HK-2 (cell line): ENCODE data around the gene COL11A2.
A peak's percentile ranks its signal among the peaks of the same experiment; 100 is the strongest.

Experiments
- DNase-seq: peaks from one replicate; pipeline ENCODE4 v3.0.0-alpha.2; 2018; ENCODE audit not compliant: unreplicated experiment

COL11A2 gene

GRCh38 chr6:33171880-33172687 lies 20.2 kb downstream of the COL11A2 start:
- no peak for DNase-seq

GRCh38 chr6:33171016-33171879 lies 21.0 kb downstream of the COL11A2 start:
- no peak for DNase-seq

GRCh38 chr6:33170176-33171015 lies 21.9 kb downstream of the COL11A2 start:
- DNase-seq = no peak

- DNase-seq = no peak
Observed at GRCh38 chr6:33169291-33170175, 22.7 kb downstream of the COL11A2 start.

- no peak for DNase-seq
Observed at GRCh38 chr6:33168639-33169038, 23.6 kb downstream of the COL11A2 start.

- DNase-seq = no peak
Observed at GRCh38 chr6:33168284-33168601, 24.0 kb downstream of the COL11A2 start.

GRCh38 chr6:33167374-33168283 lies 24.6 kb downstream of the COL11A2 start:
- DNase-seq = no peak

- DNase-seq = no peak
Observed at GRCh38 chr6:33166811-33167210, 25.5 kb downstream of the COL11A2 start.

- no peak for DNase-seq
Observed at GRCh38 chr6:33166363-33166762, 25.9 kb downstream of the COL11A2 start.

- no peak for DNase-seq
Observed at GRCh38 chr6:33165581-33166258, 26.5 kb downstream of the COL11A2 start.

GRCh38 chr6:33164665-33165373 lies 27.4 kb downstream of the COL11A2 start:
- no peak for DNase-seq

- no peak for DNase-seq
Observed at GRCh38 chr6:33164176-33164575, 28.1 kb downstream of the COL11A2 start.

- no peak for DNase-seq
Observed at GRCh38 chr6:33163540-33163939, 28.7 kb downstream of the COL11A2 start.

GRCh38 chr6:33161354-33162331 lies 30.6 kb downstream of the COL11A2 start:
- DNase-seq = peak; percentile 85

GRCh38 chr6:33160728-33161344 lies 31.4 kb downstream of the COL11A2 start:
- DNase-seq = peak; percentile 42

- DNase-seq = no peak
Observed at GRCh38 chr6:33160096-33160495, 32.2 kb downstream of the COL11A2 start.

- no peak for DNase-seq
Observed at GRCh38 chr6:33156964-33157363, 35.3 kb downstream of the COL11A2 start.
